ENCODE results near the gene ZNF555.

- TF ChIP-seq CTCF (IDR thresholded peaks at IDR 0.05) (no peak), POLR2A (IDR thresholded peaks at IDR 0.05) (no peak), POLR2AphosphoS5 (IDR thresholded peaks at IDR 0.05) (no peak)
Measured at GRCh38 chr19:2816641-2817040, 24.6 kb upstream of the ZNF555 start.

Data from upper lobe of left lung (tissue), 4 donors.